ENCODE measurements around the gene SLC22A7. TPM values are rescaled to one million over a fixed set of nuclear protein-coding genes. Genes with fewer than 3 reads are reported as not detected.

The SLC22A7 gene
- total RNA-seq, 2 experiments from 2014 or later: not detected

GRCh38 chr6:43258807-43259686 is 39.0 kb upstream of the SLC22A7 start:
- H3K27ac Mint-ChIP-seq: no peak overlapping the region
- no peaks in the 10 kb centered on the region for H3K27me3 Mint-ChIP-seq
- no peak overlapping the region for H3K4me3 Mint-ChIP-seq
- ChIA-PET CTCF (interaction anchor here (0.6 kb wide), 1 partner anchor 18 kb away, joined by 3 read pairs; no protein-coding TSS in a partner anchor), POLR2A (no interaction called here)
- DNase-seq: no peak
- no peaks in the 10 kb centered on the region for H3K9me3 Mint-ChIP-seq
- H3K4me1 Mint-ChIP-seq: no peaks in the 10 kb centered on the region
- no peaks in the 10 kb centered on the region for H3K36me3 Mint-ChIP-seq (ENCODE audit: low read depth)

- no peaks in the 10 kb centered on the region for H3K27me3 Mint-ChIP-seq
Observed at GRCh38 chr6:43260791-43261190, 37.3 kb upstream of the SLC22A7 start.

GRCh38 chr6:43261198-43261597 is 36.9 kb upstream of the SLC22A7 start:
- Mint-ChIP-seq H3K4me3 (no peak overlapping the region), H3K4me1 (no peaks in the 10 kb centered on the region), H3K27me3 (no peaks in the 10 kb centered on the region), H3K9me3 (no peaks in the 10 kb centered on the region), H3K27ac (no peak overlapping the region), H3K36me3 (ENCODE audit: low read depth) (no peaks in the 10 kb centered on the region)
- CTCF ChIA-PET: no interaction called here
- DNase-seq: no peak
- POLR2A ChIA-PET: no interaction called here

More at GRCh38 chr6:43260791-43261190, 37.3 kb upstream of the SLC22A7 start:
- Mint-ChIP-seq H3K27ac (no peak overlapping the region), H3K4me1 (no peaks in the 10 kb centered on the region), H3K9me3 (no peaks in the 10 kb centered on the region), H3K4me3 (no peak overlapping the region), H3K36me3 (ENCODE audit: low read depth) (no peaks in the 10 kb centered on the region)
- ChIA-PET CTCF (no interaction called here), POLR2A (no interaction called here)
- DNase-seq: no peak

GRCh38 chr6:43262000-43262779 is 35.9 kb upstream of the SLC22A7 start:
- Mint-ChIP-seq H3K36me3 (ENCODE audit: low read depth) (no peaks in the 10 kb centered on the region), H3K4me1 (no peaks in the 10 kb centered on the region), H3K9me3 (no peaks in the 10 kb centered on the region), H3K27me3 (no peaks in the 10 kb centered on the region), H3K4me3 (no peak overlapping the region), H3K27ac (no peak overlapping the region)
- CTCF ChIA-PET: interaction anchor here (1.0 to 1.1 kb wide), 3 partner anchors 10 to 31 kb away, joined by 3 read pairs; no protein-coding TSS in a partner anchor
- no peak for DNase-seq
- POLR2A ChIA-PET: no interaction called here

- ChIA-PET CTCF (interaction anchor here (0.6 to 1.8 kb wide), 10 partner anchors 10 to 258 kb away, joined by 3 to 8 read pairs (median 3); partner anchors contain the start of gene LRRC73), POLR2A (no interaction called here)
- DNase-seq: no peak
- no peaks in the 10 kb centered on the region for H3K4me1 Mint-ChIP-seq
- H3K4me3 Mint-ChIP-seq: no peak overlapping the region
- no peaks in the 10 kb centered on the region for H3K9me3 Mint-ChIP-seq
- no peak overlapping the region for H3K27ac Mint-ChIP-seq
- H3K36me3 Mint-ChIP-seq (ENCODE audit: low read depth): no peaks in the 10 kb centered on the region
- H3K27me3 Mint-ChIP-seq: peaks cover 2% of the 10 kb centered on the region
Observed at GRCh38 chr6:43262780-43263313, 35.2 kb upstream of the SLC22A7 start.

- H3K9me3 Mint-ChIP-seq: no peaks in the 10 kb centered on the region
- CTCF ChIA-PET: interaction anchor here (0.6 to 1.8 kb wide), 13 partner anchors 9 to 258 kb away, joined by 3 to 8 read pairs (median 3); partner anchors contain the start of gene LRRC73
- H3K4me3 Mint-ChIP-seq: no peak overlapping the region
- POLR2A ChIA-PET: no interaction called here
- no peak overlapping the region for H3K27ac Mint-ChIP-seq
- peak; percentile 84 for DNase-seq
- no peaks in the 10 kb centered on the region for H3K4me1 Mint-ChIP-seq
- H3K36me3 Mint-ChIP-seq (ENCODE audit: low read depth): no peaks in the 10 kb centered on the region
- peaks cover 5% of the 10 kb centered on the region for H3K27me3 Mint-ChIP-seq
Observed at GRCh38 chr6:43263314-43264178, 34.5 kb upstream of the SLC22A7 start.

- CTCF ChIA-PET: interaction anchor here (1.1 to 1.8 kb wide), 3 partner anchors 8 to 18 kb away, joined by 3 to 6 read pairs (median 4); no protein-coding TSS in a partner anchor
- Mint-ChIP-seq H3K27ac (no peak overlapping the region), H3K27me3 (peaks cover 12% of the 10 kb centered on the region), H3K36me3 (ENCODE audit: low read depth) (no peaks in the 10 kb centered on the region), H3K4me1 (peaks cover 5% of the 10 kb centered on the region), H3K9me3 (no peaks in the 10 kb centered on the region), H3K4me3 (no peak overlapping the region)
- no peak for DNase-seq
- POLR2A ChIA-PET: no interaction called here
Observed at GRCh38 chr6:43264599-43265145, 33.4 kb upstream of the SLC22A7 start.

GRCh38 chr6:43265564-43265963 is 32.5 kb upstream of the SLC22A7 start:
- Mint-ChIP-seq H3K27ac (no peak overlapping the region), H3K4me3 (no peak overlapping the region), H3K36me3 (ENCODE audit: low read depth) (no peaks in the 10 kb centered on the region), H3K27me3 (peaks cover 17% of the 10 kb centered on the region), H3K9me3 (no peaks in the 10 kb centered on the region), H3K4me1 (peaks cover 5% of the 10 kb centered on the region)
- POLR2A ChIA-PET: no interaction called here
- no peak for DNase-seq
- CTCF ChIA-PET: interaction anchor here (1.1 kb wide), 1 partner anchor 10 kb away, joined by 4 read pairs; no protein-coding TSS in a partner anchor

GRCh38 chr6:43267619-43268354 is 30.3 kb upstream of the SLC22A7 start:
- Mint-ChIP-seq H3K9me3 (no peaks in the 10 kb centered on the region), H3K27ac (no peak overlapping the region), H3K4me3 (no peak overlapping the region), H3K36me3 (ENCODE audit: low read depth) (no peaks in the 10 kb centered on the region), H3K27me3 (peaks cover 29% of the 10 kb centered on the region), H3K4me1 (peaks cover 5% of the 10 kb centered on the region)
- ChIA-PET POLR2A (no interaction called here), CTCF (interaction anchor here (0.8 to 3.7 kb wide), 8 partner anchors 9 to 239 kb away, joined by 3 to 9 read pairs (median 3); partner anchors contain the start of gene DNPH1)
- DNase-seq: no peak

GRCh38 chr6:43268355-43268700 is 29.7 kb upstream of the SLC22A7 start:
- ChIA-PET POLR2A (no interaction called here), CTCF (interaction anchor here (0.8 to 3.7 kb wide), 9 partner anchors 8 to 238 kb away, joined by 3 to 9 read pairs (median 3); partner anchors contain the start of gene DNPH1)
- H3K27ac Mint-ChIP-seq: no peak overlapping the region
- DNase-seq: no peak
- peaks cover 35% of the 10 kb centered on the region for H3K27me3 Mint-ChIP-seq
- H3K4me1 Mint-ChIP-seq: peaks cover 5% of the 10 kb centered on the region
- no peaks in the 10 kb centered on the region for H3K36me3 Mint-ChIP-seq (ENCODE audit: low read depth)
- no peaks in the 10 kb centered on the region for H3K9me3 Mint-ChIP-seq
- no peak overlapping the region for H3K4me3 Mint-ChIP-seq

- H3K4me1 Mint-ChIP-seq: peaks cover 5% of the 10 kb centered on the region
Observed at GRCh38 chr6:43268782-43269272, 29.2 kb upstream of the SLC22A7 start.

More at GRCh38 chr6:43268782-43269272, 29.2 kb upstream of the SLC22A7 start:
- Mint-ChIP-seq H3K36me3 (ENCODE audit: low read depth) (no peaks in the 10 kb centered on the region), H3K27me3 (peaks cover 39% of the 10 kb centered on the region), H3K27ac (no peak overlapping the region), H3K9me3 (no peaks in the 10 kb centered on the region), H3K4me3 (peak overlapping the region; percentile 54)
- CTCF ChIA-PET: interaction anchor here (0.6 to 3.7 kb wide), 10 partner anchors 8 to 238 kb away, joined by 3 to 9 read pairs (median 3); partner anchors contain the start of genes DNPH1 and TJAP1
- POLR2A ChIA-PET: interaction anchor here (0.6 kb wide), 1 partner anchor 110 kb away, joined by 4 read pairs; no protein-coding TSS in a partner anchor
- no peak for DNase-seq

Measured in activated CD4-positive, alpha-beta T cell treated with anti-CD3 and anti-CD28 coated beads, Interleukin-2, amount 10 ng/mL, durations not matched to agents 7 days and 5 days (primary cell).